GM19239 (cell line): ENCODE data around the gene ASCC1.
A peak's percentile ranks its signal among the peaks of the same experiment; 100 is the strongest.
"Not testable (repeated sequence)": the region's sequence is repeated elsewhere in the genome, so short reads cannot be mapped to it uniquely, and the experiment has no call there.

Experiments used
- DNase-seq: peaks from one replicate; pipeline ENCODE4 v3.0.0; 2011; ENCODE audit warnings: low spot score; ENCODE audit not compliant: insufficient read length
- FAIRE-seq: peaks from 2 replicates; lab custom pipeline; 2011; peaks lifted over from hg19 to GRCh38; lab: Jason Lieb, UNC

The ASCC1 gene

DNA sequence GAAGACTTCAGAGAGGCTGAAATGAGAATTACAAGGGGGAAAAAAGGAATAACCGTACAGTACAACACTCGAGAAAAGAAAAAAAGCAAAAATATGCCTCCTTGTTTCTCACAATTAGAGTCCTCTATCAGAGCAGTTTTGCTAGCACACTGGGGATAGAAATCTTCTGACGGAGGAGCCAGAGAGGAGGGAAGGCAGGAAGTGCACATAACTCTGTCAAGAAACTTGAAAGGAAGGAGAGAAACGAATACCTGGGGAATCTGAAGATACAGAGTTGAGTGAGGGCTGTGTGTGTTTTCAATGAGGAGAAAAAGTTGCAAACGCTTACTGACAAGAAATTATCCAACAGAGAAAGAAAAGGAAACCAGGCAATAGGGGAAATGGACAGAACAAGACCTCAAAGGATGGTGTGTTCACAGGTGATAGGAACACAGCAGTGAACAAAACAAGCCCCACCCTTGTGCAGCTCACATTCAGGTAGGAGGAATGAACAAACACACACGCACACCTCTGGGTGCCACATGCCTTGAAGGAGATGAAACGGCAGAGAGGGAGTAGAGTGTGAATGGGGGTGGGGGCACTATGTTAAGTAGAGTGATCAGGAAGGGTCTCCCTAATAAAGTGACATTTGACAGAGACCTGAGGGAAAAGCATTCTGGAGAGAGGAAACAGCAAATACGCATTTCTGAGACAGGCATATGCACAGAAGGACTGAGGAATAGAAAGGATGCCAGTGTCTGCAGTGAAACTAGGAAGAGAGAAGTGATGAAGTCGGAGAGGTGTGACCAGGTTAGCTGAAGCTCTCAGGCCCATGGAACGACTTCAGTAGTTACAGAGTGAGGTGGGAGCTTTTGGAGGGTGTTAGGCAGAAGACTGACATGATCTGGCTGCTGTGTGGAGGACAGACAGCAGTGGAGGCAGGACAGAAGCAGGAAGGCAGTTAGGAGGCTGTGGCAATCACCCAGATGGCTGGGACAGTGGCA is 81.0 kb downstream of the ASCC1 start:
- peak; percentile 57 for FAIRE-seq
- no peak for DNase-seq

DNA sequence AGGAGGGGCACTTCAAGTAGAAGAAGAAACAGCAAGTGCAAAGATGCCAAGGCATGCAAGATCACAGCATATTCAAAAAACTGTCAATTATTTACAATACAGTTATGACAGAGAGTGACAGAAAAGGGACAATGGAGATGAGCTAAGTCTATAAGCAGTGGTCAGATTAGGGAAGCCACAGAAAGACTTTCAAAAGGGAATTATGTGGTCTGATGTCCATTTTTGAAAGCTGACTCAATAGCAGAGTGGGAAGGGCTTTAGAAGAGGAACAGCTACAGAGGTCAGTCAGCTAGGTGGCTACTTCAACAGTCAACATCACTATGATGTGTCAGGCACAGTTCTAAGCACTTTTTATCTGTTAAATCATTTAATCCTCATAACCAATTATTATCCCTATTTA is 82.6 kb downstream of the ASCC1 start:
- peak; percentile 91 for FAIRE-seq
- peak; percentile 57 for DNase-seq

DNA sequence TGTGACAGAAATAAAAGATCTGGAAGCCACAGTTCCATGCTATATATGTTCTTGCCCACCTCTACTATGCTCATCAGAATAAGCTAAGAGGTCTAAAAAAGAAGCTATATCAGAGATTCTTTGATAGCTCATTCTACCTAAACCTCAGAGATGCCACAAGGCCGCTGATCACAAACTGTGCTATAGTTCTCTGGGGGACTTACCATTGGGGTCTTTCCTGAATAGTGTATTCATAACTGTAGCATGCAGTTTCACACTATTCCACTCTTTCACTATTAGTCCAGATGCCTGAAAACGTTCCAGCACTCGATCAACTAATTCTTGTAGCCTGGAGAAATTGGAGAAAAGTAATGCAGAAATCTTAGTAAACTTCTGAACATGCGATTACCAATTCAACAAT is 83.2 kb downstream of the ASCC1 start:
- no peak for DNase-seq
- FAIRE-seq = no peak

DNA sequence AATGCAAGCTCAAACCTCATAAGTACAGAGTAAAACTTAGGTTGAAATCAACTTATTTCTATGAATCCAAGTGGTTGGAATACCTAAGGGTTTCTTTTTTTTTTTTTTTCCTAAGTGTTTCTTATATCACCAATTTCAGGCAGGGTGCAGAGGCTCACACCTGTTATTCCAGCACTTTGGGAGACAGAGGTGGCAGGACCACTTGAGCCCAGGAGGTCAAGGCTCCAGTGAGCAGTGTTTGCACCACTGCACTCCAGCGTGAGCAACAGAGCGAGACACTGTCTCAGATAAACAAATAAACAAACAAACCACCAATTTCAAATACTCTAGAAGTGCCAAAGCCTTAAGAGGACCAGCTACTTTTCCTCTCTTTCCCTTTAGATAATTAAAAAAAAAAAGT is 88.5 kb downstream of the ASCC1 start:
- DNase-seq (no peak), FAIRE-seq (no peak)

DNA sequence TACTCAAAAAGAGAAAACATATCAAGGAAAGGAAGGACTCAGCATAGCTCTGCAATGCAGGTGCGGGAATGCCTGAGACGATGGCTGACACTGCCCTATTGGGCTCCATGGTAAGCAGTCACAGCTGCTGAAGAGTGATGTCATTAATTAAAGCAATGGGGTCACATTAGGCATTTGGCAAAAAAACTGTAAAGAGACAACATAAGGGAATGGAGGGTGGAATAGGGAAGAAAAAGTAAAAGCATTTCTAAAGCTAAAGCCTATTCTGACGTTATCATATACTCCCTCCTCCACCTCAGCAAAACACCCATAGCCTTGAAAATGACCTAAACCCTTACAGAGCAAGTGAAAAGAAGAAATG is 89.2 kb downstream of the ASCC1 start:
- DNase-seq (no peak), FAIRE-seq (no peak)

DNA sequence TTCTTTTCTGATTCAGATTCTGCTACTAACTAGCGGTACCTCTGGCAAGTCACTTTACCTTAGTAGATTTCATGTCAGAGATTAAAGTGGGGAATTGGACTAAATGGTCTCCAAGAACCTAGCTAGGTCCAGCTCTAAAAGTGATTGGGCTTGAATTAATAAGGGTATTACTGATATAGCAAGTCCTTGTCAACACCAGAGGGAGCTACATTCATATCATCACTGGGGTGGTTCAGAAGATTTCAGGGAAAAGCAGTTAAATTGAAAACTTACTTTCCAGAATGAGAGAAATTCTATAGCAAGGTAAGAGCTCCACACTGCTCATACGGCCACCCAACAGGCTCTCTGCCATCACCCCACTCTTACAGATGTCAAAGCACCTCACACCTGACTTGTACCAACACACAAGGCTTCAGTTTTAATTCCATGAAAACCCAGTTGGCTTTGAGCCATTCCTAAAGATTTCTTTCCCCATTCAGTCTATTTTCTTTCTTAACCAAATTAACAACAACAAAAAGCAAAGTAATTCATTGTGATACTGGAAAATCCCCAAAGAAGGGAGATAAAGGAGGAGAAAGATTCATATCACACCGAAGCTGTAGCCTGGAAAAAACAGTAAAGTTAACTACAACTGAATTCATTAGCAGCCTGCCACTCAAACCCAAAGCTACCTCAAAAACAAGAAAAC is 89.7 kb downstream of the ASCC1 start:
- DNase-seq (no peak), FAIRE-seq (peak; percentile 81)

DNA sequence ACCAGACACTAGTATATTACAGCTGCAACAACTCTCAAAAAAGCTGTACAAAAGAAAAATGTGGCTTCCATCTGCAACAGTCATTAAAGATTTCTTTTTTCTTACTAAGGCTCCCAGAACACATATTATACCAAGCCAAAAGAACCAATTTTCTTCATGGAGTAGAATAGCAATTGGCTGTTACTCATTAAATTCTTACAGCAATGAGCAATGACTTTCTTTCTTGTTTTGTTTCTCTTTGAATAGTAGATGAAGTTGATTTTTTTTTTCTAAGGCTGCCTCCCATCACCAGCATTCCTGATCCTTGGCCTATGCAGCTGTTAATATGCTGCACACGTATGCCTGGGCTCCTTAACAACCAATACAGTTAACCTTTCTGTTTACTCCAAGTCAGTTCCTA is 91.1 kb downstream of the ASCC1 start:
- peak; percentile 35 for FAIRE-seq

DNA sequence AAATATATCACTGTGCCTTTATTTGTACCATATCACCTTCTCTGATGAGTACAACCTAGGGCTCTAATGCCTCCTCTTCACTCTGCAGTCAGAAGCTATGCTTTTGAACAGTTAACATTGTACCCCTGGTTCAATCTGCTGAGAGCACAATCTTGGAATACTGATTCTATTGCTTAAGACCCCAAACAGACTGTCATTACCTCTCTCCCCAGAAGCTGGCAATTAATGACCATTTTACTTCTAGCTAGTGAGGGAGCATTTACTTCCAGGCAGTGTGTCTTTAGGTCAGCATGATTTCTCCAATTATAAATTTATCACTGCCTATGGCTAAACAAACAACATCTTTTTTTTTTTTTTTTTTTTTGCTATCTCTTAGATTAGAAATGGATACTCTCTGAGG is 91.7 kb downstream of the ASCC1 start:
- FAIRE-seq (no peak), DNase-seq (no peak)

More for the DNA sequence above, 91.1 kb downstream of the ASCC1 start:
- DNase-seq = no peak

DNA sequence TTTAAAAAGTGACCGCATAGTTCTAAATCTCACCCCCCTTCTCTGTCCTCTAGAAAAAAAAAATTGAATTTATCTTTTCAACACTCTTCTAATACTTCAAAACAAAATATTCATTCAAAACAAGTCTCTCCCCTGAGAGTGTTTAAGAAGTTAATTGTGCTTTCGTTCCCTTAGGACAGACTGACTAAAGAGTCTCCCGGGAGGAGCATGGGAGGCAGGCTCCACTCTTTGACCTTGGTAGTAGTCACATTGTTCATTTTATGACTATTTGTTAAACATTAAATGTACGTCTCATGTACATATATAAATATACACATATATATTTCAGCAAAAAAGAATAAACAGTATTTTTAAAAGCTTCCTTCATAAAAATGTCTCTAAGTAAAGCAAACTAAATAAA is 92.5 kb downstream of the ASCC1 start:
- DNase-seq (no peak), FAIRE-seq (no peak)

DNA sequence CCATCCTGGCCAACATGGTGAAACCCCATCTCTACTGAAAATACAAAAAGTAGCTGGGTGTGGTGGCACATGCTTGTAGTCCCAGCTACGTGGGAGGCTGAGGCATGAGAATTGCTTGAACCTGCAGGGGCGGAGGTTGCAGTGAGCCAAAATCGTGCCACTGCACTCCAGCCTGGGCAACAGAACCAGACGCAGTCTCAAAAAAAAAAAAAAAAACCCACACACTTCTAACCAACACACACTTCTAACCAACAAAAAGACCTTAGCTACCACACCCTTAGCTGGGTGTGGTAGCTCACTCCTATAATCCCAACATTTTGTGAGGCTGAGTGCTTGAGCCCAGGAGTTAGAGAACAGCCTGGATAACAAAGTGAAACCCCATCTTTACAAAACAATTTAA is 93.9 kb downstream of the ASCC1 start:
- FAIRE-seq (no peak), DNase-seq (no peak)

DNA sequence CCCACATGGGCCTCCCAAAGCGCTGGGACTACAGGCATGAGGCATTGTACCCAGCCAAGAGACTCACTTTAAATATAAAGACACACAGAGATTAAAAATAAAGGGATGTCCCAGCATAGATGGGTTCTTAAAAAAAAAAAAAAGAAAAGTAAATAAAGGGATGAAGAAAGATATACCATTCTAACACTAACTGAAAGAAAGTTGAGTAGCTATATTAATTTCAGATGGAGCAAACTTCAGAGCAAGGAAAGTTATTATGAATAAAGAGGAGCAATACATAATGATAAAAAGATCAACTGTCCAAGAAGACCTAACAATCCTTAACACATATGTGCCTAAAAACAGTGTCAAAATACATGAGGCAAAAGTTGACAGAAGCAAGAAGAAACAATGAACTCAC is 94.7 kb downstream of the ASCC1 start:
- no peak for FAIRE-seq
- no peak for DNase-seq

DNA sequence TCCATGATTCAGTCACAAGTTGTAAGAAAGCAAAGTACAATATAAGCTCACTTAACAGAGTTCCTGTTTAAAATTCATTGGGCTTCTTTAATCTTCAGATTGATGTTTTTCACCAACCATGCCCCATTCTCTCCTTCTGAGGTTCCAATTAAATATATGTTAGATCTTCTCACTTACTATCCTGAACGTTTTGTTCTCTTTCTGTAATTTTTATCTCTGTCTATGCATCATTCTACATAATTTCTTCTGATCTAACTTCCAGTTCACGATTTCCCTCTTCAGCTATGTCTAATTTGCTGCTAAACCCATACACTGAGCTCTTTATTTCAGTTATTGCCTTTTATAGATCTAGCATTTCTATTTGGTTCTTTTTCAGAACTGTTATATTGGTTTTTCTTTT is 99.7 kb downstream of the ASCC1 start:
- FAIRE-seq = no peak
- DNase-seq = no peak

DNA sequence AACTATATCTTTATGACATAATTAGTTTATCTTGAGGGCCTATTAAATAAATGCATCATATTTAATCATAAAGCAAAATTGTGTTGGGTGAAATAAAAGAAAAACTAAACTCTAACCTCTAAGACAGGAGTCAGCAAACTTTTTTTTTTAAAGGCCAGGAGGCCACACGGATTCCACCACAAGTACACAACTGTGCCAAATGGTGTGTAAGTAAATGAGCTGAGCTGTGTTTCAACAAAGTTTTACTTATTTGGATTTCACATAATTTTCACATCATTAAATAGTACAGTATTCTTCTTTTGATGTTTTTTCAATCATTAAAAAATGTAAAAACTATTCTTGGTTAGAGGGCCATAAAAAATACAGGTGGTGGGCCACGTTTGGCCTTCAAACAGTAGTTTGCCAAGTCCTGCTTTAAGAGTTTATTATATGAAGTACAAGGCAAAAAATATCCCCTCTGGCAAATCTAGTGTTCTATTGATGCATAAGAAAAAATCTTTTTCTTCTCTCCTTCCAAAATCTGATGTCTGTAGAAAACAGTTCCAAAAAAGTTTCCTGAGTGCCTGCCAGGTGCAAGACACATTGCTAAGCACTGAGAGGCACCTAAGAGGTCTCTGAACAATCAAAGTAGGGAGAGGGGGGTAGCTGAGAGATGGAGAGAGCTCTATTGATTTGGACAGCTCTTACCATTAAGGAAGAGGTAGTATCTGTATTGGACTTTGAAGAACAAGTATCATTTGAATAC is 101.2 kb downstream of the ASCC1 start:
- FAIRE-seq (no peak), DNase-seq (no peak)

DNA sequence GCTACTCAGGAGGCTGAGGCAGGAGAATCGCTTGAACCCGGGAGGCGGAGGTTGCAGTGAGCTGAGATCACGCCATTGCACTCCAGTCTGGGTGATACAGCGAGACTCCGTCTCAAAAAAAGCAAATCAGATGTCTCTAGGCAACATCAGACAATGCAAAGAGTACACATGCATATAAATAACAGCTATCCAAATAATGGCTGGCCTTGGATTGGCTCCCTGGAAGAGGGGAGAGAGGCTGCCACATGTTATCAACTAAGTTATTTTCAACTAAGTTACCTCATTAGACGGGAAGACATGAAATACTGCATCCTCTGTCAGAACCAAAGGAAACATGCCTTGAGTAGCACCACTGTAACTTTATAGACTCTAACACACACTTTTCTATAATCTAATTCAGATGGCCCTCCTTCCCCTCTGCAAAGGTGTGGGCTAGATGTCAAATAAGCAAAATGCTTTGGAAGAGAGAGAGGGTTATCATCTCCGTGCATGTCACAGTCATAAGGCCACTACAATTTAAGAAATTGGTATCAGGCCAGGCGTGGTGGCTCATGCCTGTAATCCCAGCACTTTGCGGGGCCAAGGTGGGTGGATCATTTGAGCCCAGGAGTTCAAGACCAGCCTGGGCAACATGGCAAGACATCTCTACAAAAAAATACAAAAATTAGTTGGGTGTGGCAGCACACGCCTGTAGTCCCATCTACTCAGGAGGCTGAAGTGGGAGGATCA is 105.2 kb downstream of the ASCC1 start:
- no peak for DNase-seq
- no peak for FAIRE-seq

DNA sequence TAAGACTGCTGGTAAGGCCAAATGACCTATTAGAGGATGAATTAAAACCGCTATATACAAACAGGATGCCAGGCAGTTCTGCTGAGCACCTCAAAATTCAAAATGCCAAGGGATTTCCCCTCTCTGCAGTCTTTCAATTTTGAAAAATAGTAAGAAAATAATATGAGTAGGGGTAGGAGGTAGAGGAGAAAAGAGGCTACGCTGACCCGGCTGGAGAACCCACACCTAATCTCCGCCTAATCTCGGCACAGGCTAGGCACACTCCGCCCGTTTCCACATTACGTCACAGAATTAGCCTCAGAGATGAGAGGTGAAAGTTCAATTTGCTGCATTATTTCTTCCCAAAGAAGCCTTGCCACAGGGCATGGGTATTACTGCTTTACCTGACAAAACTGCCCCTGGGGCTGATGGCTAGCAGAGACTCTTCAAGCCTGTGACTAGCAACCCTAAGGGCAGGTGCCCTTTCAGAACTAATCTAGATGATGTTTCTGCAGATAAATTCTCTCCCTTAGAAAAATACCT is 106.4 kb downstream of the ASCC1 start:
- no peak for FAIRE-seq
- DNase-seq = no peak

DNA sequence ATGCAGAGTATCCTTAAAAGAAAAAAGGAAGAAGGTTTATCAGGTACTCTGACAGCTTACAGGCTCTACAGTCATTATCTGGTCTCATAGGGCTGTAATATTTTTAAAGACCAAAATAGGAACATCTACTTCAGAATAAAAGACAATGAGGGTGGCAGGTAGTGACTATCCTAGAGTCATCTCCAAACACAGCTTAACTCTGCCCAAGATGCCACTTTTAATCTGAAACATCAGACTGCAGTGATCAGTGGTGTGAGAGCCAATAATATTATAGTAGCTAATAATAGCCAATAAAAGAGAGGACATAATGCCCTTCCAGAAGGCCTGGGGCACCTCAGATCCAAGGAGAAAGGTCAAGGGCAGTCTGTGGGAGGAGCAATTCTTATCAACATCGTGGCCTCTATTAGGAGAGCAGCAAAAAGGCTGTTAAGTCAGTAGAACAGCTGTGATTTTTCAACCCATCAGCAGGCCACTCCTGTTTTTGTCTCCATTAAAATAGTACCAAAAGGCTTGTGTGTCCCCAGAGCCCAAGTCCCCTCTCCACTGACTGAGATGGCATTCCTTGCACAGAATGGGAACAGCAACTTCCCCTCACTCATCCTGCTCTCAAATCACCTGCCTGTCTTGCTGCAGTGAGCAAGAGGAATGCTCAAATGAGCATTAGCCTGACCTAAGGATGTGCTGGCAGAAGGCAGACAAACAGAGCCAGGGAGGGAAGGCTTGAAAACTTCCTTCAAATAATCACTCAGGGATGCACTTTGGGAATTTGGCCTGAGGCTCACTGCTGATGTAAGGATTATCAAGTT is 107.0 kb downstream of the ASCC1 start:
- no peak for DNase-seq
- no peak for FAIRE-seq

DNA sequence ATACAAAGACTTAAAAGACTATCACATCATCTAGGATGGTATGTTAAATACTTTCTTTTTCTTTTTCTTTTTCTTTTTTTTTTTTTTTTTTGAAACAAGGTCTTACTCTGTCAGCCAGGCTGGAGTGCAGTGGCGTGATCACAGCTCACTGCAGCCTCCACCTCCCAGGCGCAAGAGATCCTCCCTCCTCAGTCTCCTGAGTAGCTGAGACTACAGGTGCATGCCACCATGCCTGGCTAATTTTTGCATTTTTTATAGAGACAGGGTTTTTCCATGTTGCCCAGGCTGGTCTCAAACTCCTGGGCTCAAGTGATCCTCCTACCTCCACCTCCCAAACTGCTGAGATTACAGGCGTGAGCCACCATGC is 108.1 kb downstream of the ASCC1 start:
- FAIRE-seq, DNase-seq: not testable (repeated sequence)

DNA sequence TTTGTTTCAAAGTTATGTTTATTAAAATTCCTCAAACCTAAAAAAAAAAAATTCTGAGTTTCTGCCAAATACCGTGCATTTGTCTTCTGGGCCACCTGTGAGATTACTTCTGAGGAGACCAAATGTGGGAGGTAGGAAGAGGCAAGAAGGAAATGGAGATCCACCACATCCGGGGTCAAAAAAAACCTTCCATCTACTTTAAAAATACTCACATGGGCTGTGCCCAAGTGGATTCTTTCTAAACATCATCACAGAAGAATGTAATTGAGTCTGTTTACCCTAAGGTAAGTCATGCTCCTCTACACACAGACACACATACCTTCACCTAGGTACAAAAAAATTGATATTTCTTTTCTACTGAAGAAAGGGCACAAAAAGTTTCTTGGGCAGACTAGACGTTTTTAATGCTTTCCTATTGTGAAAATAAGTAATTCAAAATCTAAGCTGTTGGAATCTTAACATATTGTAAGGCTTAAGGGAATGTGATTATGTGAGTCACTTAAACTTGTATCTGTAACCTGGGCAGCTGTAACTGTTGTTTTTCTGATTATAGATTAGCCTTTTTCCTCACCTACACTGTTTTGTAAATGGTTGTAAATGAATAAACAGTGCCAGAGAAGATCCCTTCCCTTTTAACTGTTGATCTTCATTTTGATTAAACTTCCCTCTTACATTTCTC is 108.6 kb downstream of the ASCC1 start:
- DNase-seq (no peak), FAIRE-seq (peak; percentile 18)

DNA sequence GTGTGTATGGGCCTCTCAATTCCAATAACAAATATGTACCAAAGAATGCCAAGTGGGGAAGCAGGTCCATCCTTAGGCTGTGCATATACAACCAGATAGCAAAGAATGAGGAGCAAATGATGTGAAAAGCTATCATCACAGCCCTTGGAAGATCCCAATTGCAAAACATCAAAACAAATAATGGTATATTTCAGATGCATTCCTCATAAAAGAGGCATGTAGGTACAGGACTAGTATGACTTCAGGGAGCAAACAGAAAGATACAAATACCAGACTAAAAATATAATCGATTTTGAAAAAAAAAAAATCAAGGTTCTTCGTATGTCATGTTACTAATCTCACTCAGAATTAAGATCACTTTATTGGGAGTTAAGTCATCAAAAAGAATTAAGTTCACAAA is 109.2 kb downstream of the ASCC1 start:
- DNase-seq (no peak), FAIRE-seq (peak; percentile 11)
